WTC11 (cell line): ENCODE data around the gene RFTN1. TPM values are rescaled to one million over a fixed set of nuclear protein-coding genes. Genes with fewer than 3 reads are reported as not detected.

Experiments used
- ATAC-seq: fragments of 200-7000 bp; cut with Tn5 transposase; 2 replicates; pipeline ENCODE4 v1.10.0; 2021; ENCODE audit warnings: mild to moderate bottlenecking, moderate library complexity
- CTCF ChIA-PET: fragments of 300-600 bp; sonication (Branson Sonifier 250); formaldehyde crosslinking; loops from one replicate; lab custom pipeline; 2021; ENCODE audit warnings: antibody characterized with exemption; lab: Charles Lee
- POLR2A ChIA-PET: fragments of 350-600 bp; sonication (Branson Sonifier 250); formaldehyde crosslinking; loops from one replicate; lab custom pipeline; 2021; ENCODE audit warnings: antibody characterized with exemption; lab: Charles Lee
- DNase-seq: peaks from one replicate; pipeline ENCODE4 v3.0.0; 2021; ENCODE audit warnings: low spot score
- H3K27ac Mint-ChIP-seq: 2 replicates; pipeline ENCODE4 v1.8.0; 2021; ENCODE audit warnings: mixed read lengths
- H3K27me3 Mint-ChIP-seq: 2 replicates; pipeline ENCODE4 v1.8.0; 2021; ENCODE audit warnings: low read depth, mild to moderate bottlenecking, moderate library complexity, mixed read lengths
- H3K36me3 Mint-ChIP-seq: 2 replicates; pipeline ENCODE4 v1.8.0; 2021; ENCODE audit warnings: mixed read lengths
- H3K4me1 Mint-ChIP-seq: 2 replicates; pipeline ENCODE4 v1.8.0; 2022; ENCODE audit warnings: mixed read lengths
- H3K4me3 Mint-ChIP-seq: 2 replicates; pipeline ENCODE4 v1.8.0; 2021; ENCODE audit warnings: mild to moderate bottlenecking, moderate library complexity, mixed read lengths
- H3K9me3 Mint-ChIP-seq: 2 replicates; pipeline ENCODE4 v1.8.0; 2021; ENCODE audit warnings: mixed read lengths
- AR ChIP-seq: fragments of 250-450 bp; sonication (Bioruptor Pico); IDR thresholded peaks from 2 replicates; pipeline ENCODE4 v1.9.0; 2021; ENCODE audit warnings: mild to moderate bottlenecking
- ATF2 ChIP-seq: sonication (generic); formaldehyde crosslinking; IDR thresholded peaks from 2 replicates; pipeline ENCODE4 v1.8.1; 2022; ENCODE audit warnings: low read depth, missing genetic modification reagents, borderline replicate concordance
- CDX4 ChIP-seq: fragments of 250-450 bp; sonication (Bioruptor Pico); IDR thresholded peaks from 2 replicates; pipeline ENCODE4 v1.9.0; 2021; ENCODE audit warnings: moderate library complexity, mild to moderate bottlenecking, inconsistent platforms, borderline replicate concordance
- ESRRA ChIP-seq: sonication (generic); formaldehyde crosslinking; IDR thresholded peaks from 2 replicates; pipeline ENCODE4 v1.8.1; 2022; ENCODE audit warnings: mild to moderate bottlenecking, missing genetic modification reagents, borderline replicate concordance
- IRF2 ChIP-seq: sonication (generic); formaldehyde crosslinking; IDR thresholded peaks from 2 replicates; pipeline ENCODE4 v1.8.0; 2022; ENCODE audit warnings: low read depth, missing genetic modification reagents, borderline replicate concordance
- JAZF1 ChIP-seq: fragments of 250-450 bp; sonication (Bioruptor Pico); IDR thresholded peaks from 2 replicates; pipeline ENCODE4 v1.9.0; 2021; ENCODE audit warnings: moderate library complexity, mild to moderate bottlenecking, inconsistent platforms
- MLX ChIP-seq: sonication (generic); formaldehyde crosslinking; IDR thresholded peaks from 2 replicates; pipeline ENCODE4 v1.8.1; 2023; ENCODE audit warnings: mild to moderate bottlenecking, missing genetic modification reagents, moderate library complexity
- NFATC4 ChIP-seq: fragments of 250-450 bp; sonication (Bioruptor Pico); IDR thresholded peaks from 2 replicates; pipeline ENCODE4 v1.9.0; 2021; ENCODE audit warnings: mild to moderate bottlenecking
- NR1H2 ChIP-seq: sonication (generic); formaldehyde crosslinking; IDR thresholded peaks from 2 replicates; pipeline ENCODE4 v1.9.0; 2021; ENCODE audit warnings: mild to moderate bottlenecking, moderate library complexity, missing genetic modification reagents
- NR2C2 ChIP-seq: sonication (generic); formaldehyde crosslinking; IDR thresholded peaks from 2 replicates; pipeline ENCODE4 v1.8.0; 2022; ENCODE audit warnings: mild to moderate bottlenecking, missing genetic modification reagents
- RELA ChIP-seq: sonication (generic); formaldehyde crosslinking; IDR thresholded peaks from 2 replicates; pipeline ENCODE4 v1.8.1; 2022; ENCODE audit warnings: missing genetic modification reagents, mild to moderate bottlenecking, borderline replicate concordance
- SMAD4 ChIP-seq: sonication (generic); formaldehyde crosslinking; IDR thresholded peaks from 2 replicates; pipeline ENCODE4 v1.8.0; 2022; ENCODE audit warnings: mild to moderate bottlenecking, missing genetic modification reagents
- SOX15 ChIP-seq: fragments of 250-450 bp; sonication (Bioruptor Pico); IDR thresholded peaks from 2 replicates; pipeline ENCODE4 v1.9.0; 2021; ENCODE audit warnings: mild to moderate bottlenecking
- ZBTB21 ChIP-seq: sonication (generic); formaldehyde crosslinking; IDR thresholded peaks from 2 replicates; pipeline ENCODE4 v1.8.1; 2023; ENCODE audit warnings: mild to moderate bottlenecking, missing genetic modification reagents, borderline replicate concordance
- ZMAT4 ChIP-seq: fragments of 250-450 bp; sonication (Bioruptor Pico); IDR thresholded peaks from 2 replicates; pipeline ENCODE4 v1.9.0; 2021; ENCODE audit warnings: mild to moderate bottlenecking
- ZNF232 ChIP-seq: sonication (generic); formaldehyde crosslinking; IDR thresholded peaks from 2 replicates; pipeline ENCODE4 v1.8.0; 2022; ENCODE audit warnings: mild to moderate bottlenecking, missing genetic modification reagents
- ZNF263 ChIP-seq: sonication (generic); formaldehyde crosslinking; IDR thresholded peaks from 2 replicates; pipeline ENCODE4 v1.8.1; 2022; ENCODE audit warnings: low read depth, mild to moderate bottlenecking, moderate library complexity, missing genetic modification reagents
- ZNF317 ChIP-seq: sonication (generic); formaldehyde crosslinking; IDR thresholded peaks from 2 replicates; pipeline ENCODE4 v1.8.1; 2023; ENCODE audit warnings: low read depth, mild to moderate bottlenecking, moderate library complexity, missing genetic modification reagents, borderline replicate concordance
- ZNF425 ChIP-seq: fragments of 250-450 bp; sonication (Bioruptor Pico); conservative IDR thresholded peaks from 2 replicates; pipeline ENCODE4 v1.9.0; 2021; ENCODE audit warnings: mild to moderate bottlenecking
- ZNF512 ChIP-seq: sonication (generic); formaldehyde crosslinking; IDR thresholded peaks from 2 replicates; pipeline ENCODE4 v1.8.1; 2022; ENCODE audit warnings: missing genetic modification reagents, borderline replicate concordance
- ZNF532 ChIP-seq: fragments of 250-450 bp; sonication (Bioruptor Pico); IDR thresholded peaks from 2 replicates; pipeline ENCODE4 v1.9.0; 2021; ENCODE audit warnings: mild to moderate bottlenecking, borderline replicate concordance
- ZNF671 ChIP-seq: fragments of 250-450 bp; sonication (Bioruptor Pico); IDR thresholded peaks from 2 replicates; pipeline ENCODE4 v1.8.0; 2021; ENCODE audit warnings: mild to moderate bottlenecking
- total RNA-seq: library from RNA; stranded (reverse); gene quantifications from 3 replicates; pipeline ENCODE4 v1.2.3, GENCODE V29; 2021

RFTN1 gene
- total RNA-seq, 1 experiment from 2014 or later: 3.8 TPM

GRCh38 chr3:16295298-16295890 lies 218.1 kb downstream of the RFTN1 start:
- POLR2A ChIA-PET: no interaction called here
- Mint-ChIP-seq H3K36me3 (peaks cover 63% of the 10 kb centered on the region), H3K27me3 (no peaks in the 10 kb centered on the region), H3K9me3 (peaks cover 29% of the 10 kb centered on the region)
- ATAC-seq (no peak), DNase-seq (no peak)
- TF ChIP-seq SOX15 (no peak), AR (CRISPR knock-in tag) (no peak), ZNF263 (no peak), IRF2 (CRISPR knock-in tag) (no peak), ZNF232 (CRISPR knock-in tag) (no peak), JAZF1 (CRISPR knock-in tag) (no peak), MLX (no peak), NR1H2 (CRISPR knock-in tag) (no peak), ZMAT4 (no peak), ZBTB21 (no peak), ZNF317 (no peak), ZNF671 (CRISPR knock-in tag) (no peak), CDX4 (CRISPR knock-in tag) (no peak), NFATC4 (no peak), NR2C2 (CRISPR knock-in tag) (no peak)
- TF ChIP-seq, all 79 proteins: peak for 0
- Mint-ChIP-seq H3K4me3 (no peak overlapping the region), H3K4me1 (peaks cover 18% of the 10 kb centered on the region), H3K27ac (no peak overlapping the region)
- CTCF ChIA-PET: no interaction called here

GRCh38 chr3:16294844-16295243 lies 218.7 kb downstream of the RFTN1 start:
- no peak overlapping the region for H3K4me3 Mint-ChIP-seq
- H3K36me3 Mint-ChIP-seq: peaks cover 63% of the 10 kb centered on the region
- no peak for ATAC-seq
- POLR2A ChIA-PET: no interaction called here
- CTCF ChIA-PET: no interaction called here
- no peaks in the 10 kb centered on the region for H3K27me3 Mint-ChIP-seq
- H3K9me3 Mint-ChIP-seq: peaks cover 29% of the 10 kb centered on the region
- H3K4me1 Mint-ChIP-seq: peaks cover 12% of the 10 kb centered on the region
- no peak overlapping the region for H3K27ac Mint-ChIP-seq
- no peak for DNase-seq
- TF ChIP-seq SMAD4 (CRISPR knock-in tag) (no peak), NR2C2 (CRISPR knock-in tag) (no peak), RELA (CRISPR knock-in tag) (no peak), ESRRA (CRISPR knock-in tag) (no peak), ZNF425 (CRISPR knock-in tag) (no peak), ZNF512 (CRISPR knock-in tag) (no peak), ATF2 (no peak), ZNF532 (no peak)
